Stimulated activated CD8-positive, alpha-beta memory T cell treated with anti-CD3 and anti-CD28 coated beads, Interleukin-4, amount 100 ng/mL, for 4 hours (primary cell): ENCODE data around the gene CD34.

Source experiments
- DNase-seq, 2 donors: peaks; one replicate each; pipeline ENCODE4 v3.0.0-alpha.2; 2020; ENCODE audit warnings: low read depth in 2 of 2, low spot score in 1 of 2

CD34 gene

GRCh38 chr1:207901041-207901653 lies 9.8 kb downstream of the CD34 start:
- DNase-seq = no peak

- DNase-seq = no peak
These were observed 12.1 kb downstream of the CD34 start for GRCh38 chr1:207898836-207899235.

- no peak for DNase-seq
These were observed 12.7 kb downstream of the CD34 start for GRCh38 chr1:207898260-207898659.

- no peak for DNase-seq
These were observed 13.7 kb downstream of the CD34 start for GRCh38 chr1:207897188-207897587.

- DNase-seq = no peak
These were observed 14.4 kb downstream of the CD34 start for GRCh38 chr1:207896547-207896946.

- no peak for DNase-seq
These were observed 16.2 kb downstream of the CD34 start for GRCh38 chr1:207894704-207895103.

GRCh38 chr1:207893737-207894582 lies 17.0 kb downstream of the CD34 start:
- DNase-seq = no peak

- no peak for DNase-seq
These were observed 18.2 kb downstream of the CD34 start for GRCh38 chr1:207892764-207893163.

GRCh38 chr1:207891148-207891547 lies 19.8 kb downstream of the CD34 start:
- DNase-seq = no peak

- DNase-seq = no peak
These were observed 20.7 kb downstream of the CD34 start for GRCh38 chr1:207890136-207890738.

- no peak for DNase-seq
These were observed 22.3 kb downstream of the CD34 start for GRCh38 chr1:207888652-207889051.

GRCh38 chr1:207887542-207888201 lies 23.3 kb downstream of the CD34 start:
- DNase-seq = no peak

- no peak for DNase-seq
These were observed 24.7 kb downstream of the CD34 start for GRCh38 chr1:207886227-207886626.

- DNase-seq = peak in 1 of 2 donors; percentile 48
These were observed 25.5 kb downstream of the CD34 start for GRCh38 chr1:207885129-207886032.

- no peak for DNase-seq
These were observed 26.5 kb downstream of the CD34 start for GRCh38 chr1:207884266-207885029.

- DNase-seq = no peak
These were observed 27.2 kb downstream of the CD34 start for GRCh38 chr1:207883660-207884250.

GRCh38 chr1:207883104-207883651 lies 27.7 kb downstream of the CD34 start:
- DNase-seq = no peak

- DNase-seq = no peak
These were observed 28.2 kb downstream of the CD34 start for GRCh38 chr1:207882692-207883091.

- no peak for DNase-seq
These were observed 32.0 kb downstream of the CD34 start for GRCh38 chr1:207878939-207879338.
